Stimulated activated CD8-positive, alpha-beta memory T cell treated with anti-CD3 and anti-CD28 coated beads, Interleukin-12 subunit alpha, Interleukin-12 subunit beta, amount 100 ng/mL, for 1 hour (primary cell): Measurements from ENCODE around the gene ANGEL1.
A peak's percentile ranks its signal among the peaks of the same experiment; 100 is the strongest.

Experiments used
- DNase-seq: peaks from one replicate; pipeline ENCODE4 v3.0.0-alpha.2; 2020; ENCODE audit warnings: low read depth

The ANGEL1 gene

DNA sequence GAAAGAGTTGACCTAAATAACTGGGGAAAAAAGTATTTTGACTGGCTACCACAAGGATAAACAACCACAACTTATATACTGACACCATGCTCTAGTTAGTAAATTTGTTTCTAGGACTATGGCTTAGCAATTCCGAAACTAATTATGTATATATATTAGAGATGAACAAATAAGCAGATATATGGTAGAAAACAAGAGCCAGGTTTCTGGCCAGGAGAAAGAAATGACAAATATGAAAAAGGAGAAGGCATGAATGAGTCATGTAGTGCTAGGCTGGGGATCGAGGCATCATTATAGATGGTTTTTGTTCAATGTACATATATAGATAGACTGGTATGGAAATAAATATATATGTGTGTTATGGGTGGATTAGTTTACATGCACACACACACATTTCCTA is 8.0 kb upstream of the ANGEL1 start:
- DNase-seq, result no peak

DNA sequence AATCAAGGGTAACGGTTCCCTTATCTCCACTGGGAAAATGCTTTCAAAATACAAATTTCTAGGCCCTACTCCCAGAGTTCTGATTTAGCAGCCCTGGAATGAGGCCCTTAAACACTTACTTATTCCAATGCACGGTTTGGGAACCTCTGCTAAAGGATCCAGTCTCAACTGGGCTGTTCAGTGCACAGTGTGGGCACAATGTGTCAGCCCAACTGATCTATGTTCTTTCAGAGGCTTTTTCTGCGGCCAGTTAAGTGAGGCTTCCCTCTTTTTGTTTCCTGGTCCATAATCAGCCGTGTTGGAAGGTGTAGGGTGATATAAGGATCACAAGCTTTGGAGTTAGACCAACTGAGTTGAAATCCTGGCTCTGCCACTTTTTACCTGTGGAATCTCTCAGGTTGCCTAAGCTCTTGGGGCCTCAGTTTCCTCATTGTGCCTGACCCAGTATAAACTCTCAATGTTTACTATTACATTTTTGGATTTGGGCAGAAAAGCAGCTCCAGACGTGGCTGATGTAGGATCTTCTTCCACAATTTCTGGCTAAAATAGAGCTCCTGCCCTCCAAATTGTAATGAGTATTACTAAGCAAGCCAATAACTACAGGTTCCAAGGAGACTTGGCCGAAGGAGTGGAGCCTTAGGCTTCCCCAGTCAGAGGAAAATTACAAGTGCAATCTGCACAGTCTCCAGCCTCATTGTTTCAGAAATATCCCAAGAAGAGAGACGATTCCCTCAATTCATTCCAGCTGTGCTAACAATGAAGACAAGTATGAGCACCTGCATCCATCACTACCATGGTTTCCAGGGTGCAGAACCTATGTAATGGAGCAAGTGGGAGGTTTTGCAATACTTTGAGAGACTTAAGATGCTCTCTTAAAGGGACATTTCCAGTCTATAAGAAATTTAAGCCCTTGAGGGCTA is 2.3 kb upstream of the ANGEL1 start:
- no peak for DNase-seq

DNA sequence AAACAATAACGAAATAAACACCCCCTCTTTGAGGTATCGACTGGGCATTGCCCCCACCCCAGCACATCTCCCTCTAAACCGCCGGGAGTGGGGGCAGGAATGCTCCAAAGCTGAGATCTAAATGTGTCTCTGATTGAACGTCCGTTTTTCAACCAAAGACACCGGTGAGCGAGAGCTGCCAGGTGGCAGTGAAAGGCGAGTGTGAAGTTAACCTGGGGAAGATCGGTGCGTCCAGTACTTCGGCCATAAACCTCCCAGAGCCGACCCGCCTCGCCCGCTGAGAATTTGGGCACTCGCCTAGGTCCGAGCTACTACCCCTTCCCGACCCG is 625 bp downstream of the ANGEL1 start:
- no peak for DNase-seq

DNA sequence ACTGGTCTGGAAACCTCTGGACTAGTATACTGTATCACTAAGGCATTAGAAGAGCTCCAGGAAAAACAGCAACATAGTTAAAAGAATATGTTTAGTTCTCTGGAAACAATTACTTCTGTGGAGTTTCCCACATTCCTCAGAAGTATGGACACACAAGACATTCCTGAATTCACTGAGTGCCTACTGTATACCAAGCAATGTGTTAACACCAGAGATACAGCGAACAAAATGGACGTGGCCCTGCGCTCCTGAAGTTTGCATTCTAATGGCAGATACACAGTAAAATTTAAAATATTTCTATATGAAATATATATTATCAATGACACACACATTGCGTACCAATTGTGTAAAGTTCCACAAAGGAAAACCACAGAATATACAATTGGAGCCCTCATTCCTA is 1.1 kb downstream of the ANGEL1 start:
- DNase-seq, result no peak

DNA sequence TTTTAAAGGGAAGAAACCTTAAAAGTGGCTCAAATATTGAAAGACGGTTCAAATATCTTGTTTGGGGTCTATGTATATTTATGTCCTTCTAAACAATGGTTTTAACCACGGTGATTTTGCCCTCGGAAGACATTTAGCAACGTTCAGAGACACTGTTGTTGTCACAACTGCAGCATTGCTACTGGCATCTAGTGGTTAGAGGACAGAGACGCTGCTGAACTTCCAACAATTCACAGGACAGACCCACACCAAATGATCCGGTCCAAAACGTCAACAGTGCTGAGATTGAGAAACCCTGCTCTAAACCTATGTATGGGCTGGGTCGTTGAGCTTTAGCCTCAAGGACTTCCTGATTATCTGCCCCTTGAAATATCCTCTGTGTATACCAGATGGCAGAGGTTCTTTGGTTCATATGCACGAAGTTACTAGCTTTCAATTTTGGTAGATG is 1.7 kb downstream of the ANGEL1 start:
- DNase-seq, result no peak

DNA sequence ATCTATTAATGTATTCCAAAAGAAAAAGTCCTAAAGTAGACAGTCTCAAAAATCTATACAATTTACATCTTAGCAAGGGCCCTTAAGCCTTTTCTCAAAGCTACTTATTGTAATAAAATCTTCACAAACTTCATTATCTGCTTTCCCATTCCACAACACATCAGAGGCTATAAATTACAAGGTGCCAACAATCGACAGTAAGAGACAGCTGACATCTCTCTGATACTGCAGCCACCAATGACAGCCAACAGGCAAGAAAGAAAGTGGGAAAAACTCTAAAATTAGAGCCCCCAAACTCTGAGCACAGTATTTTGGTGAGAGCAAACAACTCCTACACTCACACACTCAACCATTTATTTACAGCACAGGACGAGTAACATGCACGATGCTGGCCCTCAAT is 2.2 kb downstream of the ANGEL1 start:
- no peak for DNase-seq

DNA sequence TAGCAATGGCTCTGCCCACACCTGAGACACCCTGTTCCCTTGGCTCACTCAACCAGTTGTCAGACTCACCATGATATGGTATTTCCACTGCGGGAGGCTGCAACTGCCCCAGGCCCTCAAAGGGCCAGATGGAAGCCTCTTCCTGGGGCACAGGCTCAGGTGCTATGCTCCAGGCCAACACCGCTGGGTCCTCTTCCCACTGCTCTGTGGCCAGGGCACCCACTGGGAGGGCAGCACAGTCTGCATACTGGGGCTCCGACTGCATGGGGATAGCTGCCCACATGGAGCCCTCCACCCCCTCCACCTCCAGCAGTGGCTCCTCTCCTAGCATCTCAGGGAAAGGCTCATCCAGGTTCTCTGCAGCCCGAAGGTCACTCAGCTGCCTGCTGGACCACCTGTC is 3.7 kb downstream of the ANGEL1 start:
- DNase-seq, result no peak

DNA sequence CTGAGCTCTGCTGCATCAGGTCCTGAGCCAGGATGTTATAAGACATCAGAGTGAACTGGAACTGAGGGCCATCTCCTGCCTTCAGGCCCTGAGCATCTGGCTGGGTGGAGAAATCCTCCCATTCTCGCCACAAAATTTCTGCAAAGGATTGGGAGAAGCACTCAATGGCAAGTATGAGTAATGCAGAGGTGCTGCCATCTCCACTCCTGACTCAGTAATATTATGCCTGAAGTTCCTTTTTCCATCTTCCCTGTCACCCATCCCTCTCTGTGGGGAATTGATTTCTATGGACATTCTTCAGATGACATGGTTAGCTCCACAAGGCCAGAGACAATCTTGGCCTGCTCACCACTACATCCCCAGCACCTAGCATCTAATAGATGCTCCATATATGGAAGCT is 4.7 kb downstream of the ANGEL1 start:
- DNase-seq, result no peak

DNA sequence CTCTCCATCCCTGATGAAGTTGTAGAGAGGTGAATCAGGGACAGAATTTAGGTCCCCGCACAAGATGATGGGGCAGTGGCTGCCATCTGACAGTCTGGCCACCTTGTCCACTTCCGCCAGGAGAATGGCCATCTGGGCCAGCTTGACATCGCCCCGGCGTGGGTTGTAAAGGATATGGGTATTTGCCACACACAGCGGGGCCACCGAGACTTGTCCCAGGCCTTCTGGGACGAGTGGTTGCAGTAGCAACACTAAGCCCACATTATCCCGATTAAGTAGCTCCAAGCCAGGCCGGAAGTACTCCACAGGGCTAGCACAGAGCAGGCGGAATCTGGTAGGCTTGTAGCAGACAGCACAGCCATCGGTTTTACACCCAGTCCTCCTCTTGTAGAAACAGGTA is 6.2 kb downstream of the ANGEL1 start:
- no peak for DNase-seq

DNA sequence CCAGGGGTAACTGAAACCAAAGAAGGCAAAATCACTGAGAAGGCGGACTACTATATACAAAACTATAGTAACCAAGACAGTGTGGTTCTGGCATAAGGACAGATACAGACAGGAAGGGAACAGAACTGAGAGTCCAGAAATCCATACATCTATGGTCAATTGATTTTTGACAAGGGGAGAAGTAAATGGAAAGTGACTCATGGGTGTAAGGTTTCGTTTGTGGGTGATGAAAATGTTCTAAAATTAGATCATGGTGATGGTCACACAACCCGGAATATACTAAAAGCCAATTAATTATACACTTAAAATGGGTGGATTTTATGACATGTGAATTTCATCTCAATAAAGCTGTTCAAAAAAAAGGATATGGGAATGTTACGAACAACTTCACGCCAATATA is 18.7 kb downstream of the ANGEL1 start:
- no peak for DNase-seq

DNA sequence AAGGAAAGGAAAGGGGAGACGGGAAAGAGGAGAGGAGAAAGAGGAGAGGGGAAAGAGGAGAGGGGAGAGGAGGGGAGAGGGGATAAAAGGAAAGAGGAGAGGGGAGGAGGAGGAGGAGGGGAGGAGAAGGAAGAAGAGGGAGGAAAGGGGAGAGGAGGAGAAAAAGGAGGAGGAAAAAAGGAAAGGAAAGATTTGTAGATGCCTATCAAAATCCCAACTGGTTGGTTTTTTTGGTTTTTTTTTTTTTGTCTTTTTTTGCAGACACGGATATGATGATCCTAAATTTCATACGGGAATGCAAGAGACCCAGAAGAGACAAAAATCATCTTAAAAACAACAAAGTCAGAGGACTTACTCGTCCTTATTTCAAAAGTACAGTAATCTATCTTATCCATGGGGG is 19.4 kb downstream of the ANGEL1 start:
- no peak for DNase-seq

DNA sequence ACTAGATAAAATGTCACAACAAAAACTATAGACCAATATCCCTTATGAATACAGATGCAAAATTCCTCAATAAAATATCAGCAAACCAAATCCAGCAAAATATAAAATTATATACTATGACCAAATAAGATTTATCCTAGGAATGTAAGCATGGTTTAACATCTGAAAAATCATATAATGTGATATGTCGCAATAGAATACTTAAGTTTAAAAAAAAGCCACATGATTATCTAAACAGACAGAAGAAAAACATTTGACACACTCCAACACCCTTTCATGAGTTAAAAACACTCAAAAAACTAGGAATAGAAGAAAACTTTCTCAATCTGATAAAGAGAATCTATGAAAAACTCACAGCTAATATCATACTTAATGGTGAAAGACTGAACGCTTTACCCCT is 20.3 kb downstream of the ANGEL1 start:
- no peak for DNase-seq

DNA sequence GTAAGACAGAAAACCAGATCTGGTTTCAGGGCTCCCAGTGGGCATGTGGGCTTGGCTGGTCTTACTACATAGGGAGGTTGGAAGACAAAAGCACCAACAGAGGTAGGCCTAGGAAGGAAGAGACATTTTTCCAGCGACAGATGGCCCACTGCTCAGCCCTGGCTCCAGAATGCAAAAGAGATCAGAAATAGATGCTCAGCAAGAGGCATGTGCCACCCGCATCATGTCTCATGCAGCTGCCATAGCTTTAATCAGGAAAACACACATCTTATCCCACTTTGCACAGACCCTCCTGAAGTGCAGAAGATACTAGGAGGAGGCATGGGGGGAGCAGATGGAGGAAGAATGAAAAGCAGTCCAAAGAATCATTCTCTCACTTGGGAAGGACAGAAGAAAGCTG is 26.1 kb downstream of the ANGEL1 start:
- DNase-seq, result no peak

DNA sequence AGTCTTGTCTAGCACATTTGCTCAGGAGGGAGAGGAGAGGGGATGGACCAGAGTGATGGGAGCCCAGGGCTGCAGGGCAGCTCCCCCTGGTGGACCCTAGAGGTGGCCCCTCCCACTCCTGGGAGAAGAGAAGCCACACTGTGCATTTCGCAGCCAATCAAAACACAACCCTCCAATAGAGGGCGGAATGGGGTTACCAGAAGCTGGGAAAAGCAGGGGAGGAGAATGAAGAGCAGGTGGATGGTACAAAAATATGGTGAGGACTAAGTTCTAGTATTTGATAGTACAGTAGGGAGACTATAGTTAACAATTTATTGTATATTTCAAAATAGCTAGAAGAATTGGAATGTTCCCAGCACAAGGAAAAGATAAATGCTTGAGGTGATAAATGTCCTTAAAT is 27.8 kb downstream of the ANGEL1 start:
- DNase-seq, result peak; percentile 18

DNA sequence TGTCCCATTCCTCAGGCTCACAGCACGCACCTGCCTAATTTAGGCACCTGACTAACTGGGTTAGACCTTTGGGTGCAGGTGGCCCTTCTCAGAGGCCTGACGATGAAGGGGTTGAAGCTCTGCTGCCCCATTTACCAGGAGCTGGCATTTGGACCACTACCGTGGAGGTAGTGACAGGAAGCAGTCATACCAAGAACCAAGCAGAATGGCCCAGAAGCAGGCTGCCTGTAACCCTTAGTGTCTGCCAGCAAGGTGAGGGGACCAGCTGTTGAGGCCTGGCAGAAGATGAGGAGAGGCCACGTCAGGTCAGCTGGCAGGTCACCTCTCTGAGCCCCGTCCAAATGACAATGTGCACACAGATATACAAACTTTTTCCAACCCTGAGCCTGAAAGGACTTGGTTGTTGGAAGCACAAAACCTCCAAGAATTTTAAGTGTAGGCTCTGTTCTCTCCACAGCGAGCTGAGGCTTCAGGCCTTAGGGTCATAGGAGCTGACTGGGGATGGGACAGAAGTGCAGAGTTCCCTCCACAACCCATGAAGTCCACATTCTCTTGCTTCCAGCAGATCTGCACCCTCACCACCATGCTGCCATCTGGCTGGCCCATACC is 28.3 kb downstream of the ANGEL1 start:
- no peak for DNase-seq

DNA sequence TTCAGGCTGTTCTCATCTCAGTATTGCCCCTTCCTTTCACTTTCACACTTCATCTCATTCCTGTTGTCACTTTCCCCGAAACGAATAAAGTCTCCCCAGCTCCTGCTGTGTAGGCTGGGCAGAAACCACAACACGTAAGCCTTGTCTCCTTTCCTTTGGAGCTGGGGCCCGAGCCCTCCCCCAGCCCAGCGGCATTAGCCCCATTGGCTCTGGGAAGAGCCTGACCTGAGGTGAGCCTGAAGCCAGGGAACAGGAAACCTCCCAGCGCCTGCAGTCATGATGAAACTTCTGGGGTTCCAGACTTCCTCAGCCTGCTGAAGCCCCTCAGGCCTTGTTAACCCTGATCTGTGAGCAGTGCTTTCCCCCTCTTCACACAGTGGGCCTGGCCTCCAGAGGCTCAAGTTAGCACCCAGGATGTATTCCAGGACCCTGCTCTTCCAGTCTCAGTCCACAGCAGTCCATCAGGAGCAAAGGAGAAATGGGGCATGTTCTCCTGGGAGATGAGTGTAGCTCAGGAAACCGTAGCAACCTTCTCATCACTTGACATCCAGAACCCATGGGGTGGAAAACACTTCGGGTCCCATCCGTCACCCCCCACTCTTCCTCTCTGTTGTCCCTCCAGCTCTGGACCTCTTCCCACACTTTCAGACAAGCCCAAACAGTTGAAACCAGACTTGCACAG is 29.7 kb downstream of the ANGEL1 start:
- no peak for DNase-seq

DNA sequence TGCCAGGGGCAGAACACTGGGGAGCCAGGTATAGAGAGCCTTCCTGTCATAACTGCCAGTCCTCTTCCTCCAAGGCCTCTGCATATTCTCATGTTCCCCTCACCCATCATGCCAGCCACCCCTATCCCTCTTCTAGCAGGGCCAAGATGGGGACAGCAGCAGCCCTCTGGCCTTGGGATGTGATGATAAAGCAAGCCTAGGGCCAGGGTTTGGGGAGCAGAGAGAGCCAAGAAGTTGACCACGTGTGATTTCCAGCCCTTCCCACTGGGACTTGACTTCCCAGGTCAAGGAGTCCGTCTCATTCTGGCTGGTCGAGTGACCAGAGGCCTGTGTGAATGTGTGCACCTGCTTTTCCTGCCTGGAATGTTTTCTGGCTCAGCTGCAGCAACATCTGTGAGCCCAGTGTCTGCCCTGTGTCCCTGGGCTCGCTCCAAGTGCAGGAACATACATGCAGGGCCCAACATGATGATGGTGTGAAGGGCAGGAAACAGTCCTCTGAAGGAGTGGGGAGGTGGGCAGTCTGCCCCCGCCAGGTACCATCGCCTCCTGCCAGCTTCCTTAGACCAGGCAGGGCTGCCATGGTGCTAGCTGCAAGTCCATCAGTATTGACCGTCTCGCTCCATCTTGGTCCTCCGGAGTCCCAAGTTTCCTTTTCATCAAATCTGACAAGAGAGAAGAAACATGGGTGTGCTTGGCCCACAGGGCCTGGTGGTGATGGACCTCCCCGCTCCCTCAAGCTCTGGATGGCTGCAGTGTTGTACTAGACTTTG is 30.4 kb downstream of the ANGEL1 start:
- DNase-seq, result no peak

DNA sequence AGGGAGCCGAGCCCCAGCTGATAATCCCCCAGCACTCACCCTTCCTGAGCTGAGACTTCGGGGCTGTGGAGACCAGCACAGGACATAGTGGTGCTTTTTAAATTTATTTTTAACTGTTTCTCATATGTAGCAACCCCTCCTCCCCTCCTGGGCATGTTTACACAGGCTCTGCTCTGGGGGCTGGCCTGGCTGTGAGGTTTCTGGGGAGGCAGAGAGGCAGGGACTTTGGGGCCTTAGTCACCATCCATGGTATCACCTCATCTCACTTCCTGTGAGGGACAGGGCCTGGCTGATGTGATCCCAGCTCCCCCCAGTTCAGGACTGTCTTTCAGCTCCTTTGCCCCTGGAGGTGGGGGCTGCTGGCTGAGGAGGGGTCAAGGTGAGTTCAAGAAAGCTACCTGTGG is 31.0 kb downstream of the ANGEL1 start:
- no peak for DNase-seq

DNA sequence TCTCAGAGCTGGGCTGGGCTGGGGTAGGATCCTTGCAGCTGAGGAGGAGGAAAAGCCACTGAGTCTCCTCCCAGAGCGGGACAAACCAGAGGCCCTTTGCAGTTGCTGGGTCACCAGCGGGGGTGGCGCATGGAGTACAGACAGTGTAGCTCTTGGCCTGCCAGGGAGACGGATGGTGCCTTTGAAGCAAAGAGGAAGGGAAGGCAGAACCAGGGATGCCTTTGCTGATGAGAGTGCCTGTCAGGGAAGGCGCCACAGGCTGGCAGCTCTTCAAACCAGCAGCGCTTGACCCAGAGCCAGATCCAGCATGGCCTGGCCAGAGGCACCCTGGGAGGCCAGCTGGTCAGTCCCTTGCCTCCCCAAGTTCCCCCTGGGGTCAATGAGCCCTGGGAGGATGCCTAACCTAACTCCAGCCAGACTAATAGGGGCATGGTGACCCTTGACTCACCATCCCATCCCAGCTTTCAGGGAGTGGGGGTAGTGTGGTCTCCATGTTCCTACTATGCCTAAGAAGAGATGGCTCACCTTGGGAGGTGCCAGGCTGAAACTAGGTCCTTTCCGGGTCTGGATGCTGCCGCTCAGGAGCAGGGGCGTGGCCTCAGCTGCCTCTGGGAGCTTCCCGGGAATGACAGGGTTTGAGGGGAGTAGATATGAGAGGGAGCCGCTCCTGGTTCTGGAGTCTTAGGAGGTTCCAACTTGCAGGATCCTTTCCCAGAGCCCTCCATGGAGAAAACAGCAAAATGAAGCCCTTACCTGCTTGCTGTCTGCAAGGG is 31.6 kb downstream of the ANGEL1 start:
- DNase-seq, result no peak

DNA sequence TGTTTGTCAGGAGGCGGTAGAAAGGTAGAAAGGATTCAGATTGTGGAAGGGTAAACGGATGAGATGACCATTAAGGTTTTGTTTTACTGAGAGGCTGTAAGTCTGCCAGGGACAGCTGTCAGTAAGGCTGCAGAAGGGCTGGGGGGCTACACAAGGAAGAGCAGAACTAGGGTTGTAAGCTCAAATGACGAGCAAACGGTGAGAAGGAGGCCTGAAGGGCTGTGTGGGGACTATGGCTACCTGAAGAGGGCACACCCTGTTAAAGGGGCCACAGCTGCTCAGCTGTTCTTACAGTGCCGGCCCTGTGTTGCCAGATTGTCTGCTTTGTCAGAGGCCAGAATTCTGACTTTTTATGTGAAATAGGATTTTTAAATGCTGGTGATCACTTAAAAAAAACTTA is 32.3 kb downstream of the ANGEL1 start:
- DNase-seq, result no peak

DNA sequence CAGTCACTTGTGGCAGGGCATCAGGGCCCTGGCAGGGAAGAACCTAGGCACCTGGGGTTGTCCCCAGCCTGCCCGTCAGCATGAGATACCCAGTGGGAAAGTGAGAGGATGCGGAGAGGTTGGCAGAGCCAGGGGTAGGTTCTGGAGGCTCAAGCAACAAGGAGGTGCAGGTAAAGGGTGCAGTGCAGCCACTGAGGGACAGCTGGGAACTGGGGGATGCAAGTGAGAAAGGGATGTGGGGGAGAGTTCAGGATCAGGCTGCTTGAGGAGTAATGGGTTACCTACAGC is 32.7 kb downstream of the ANGEL1 start:
- DNase-seq, result no peak
